EL (cell line): Measurements from ENCODE around the gene EML2.

Experiments
- DNase-seq: peaks from one replicate; pipeline ENCODE4 v3.0.0-alpha.2; 2016

Gene EML2

GRCh38 chr19:45613926-45614725 lies 25.1 kb downstream of the EML2 start:
- peak; percentile 94 for DNase-seq

GRCh38 chr19:45608948-45609347 lies 30.2 kb downstream of the EML2 start:
- DNase-seq, result no peak

- peak; percentile 75 for DNase-seq
Measured at GRCh38 chr19:45607071-45608029, 31.8 kb downstream of the EML2 start.

- peak; percentile 39 for DNase-seq
Measured at GRCh38 chr19:45601524-45602374, 37.4 kb downstream of the EML2 start, which contains the start of gene GPR4. Gene GPR4 (minus strand): TSS chr19:45602212. CDS start chr19:45591866, 10,346 bp downstream.

GRCh38 chr19:45601115-45601514 lies 38.1 kb downstream of the EML2 start:
- DNase-seq, result peak; percentile 49

GRCh38 chr19:45600340-45600885 lies 38.8 kb downstream of the EML2 start:
- DNase-seq, result no peak

- DNase-seq, result no peak
Measured at GRCh38 chr19:45599286-45599685, 39.9 kb downstream of the EML2 start.

GRCh38 chr19:45598267-45599001 lies 40.8 kb downstream of the EML2 start:
- peak; percentile 49 for DNase-seq

- no peak for DNase-seq
Measured at GRCh38 chr19:45597425-45598111, 41.6 kb downstream of the EML2 start.

GRCh38 chr19:45595814-45596213 lies 43.4 kb downstream of the EML2 start:
- DNase-seq, result no peak

- DNase-seq, result no peak
Measured at GRCh38 chr19:45593520-45593919, 45.7 kb downstream of the EML2 start.

GRCh38 chr19:45592366-45592765 lies 46.8 kb downstream of the EML2 start:
- DNase-seq, result no peak

- no peak for DNase-seq
Measured at GRCh38 chr19:45591638-45592005, 47.6 kb downstream of the EML2 start.

GRCh38 chr19:45591004-45591637 lies 48.1 kb downstream of the EML2 start:
- no peak for DNase-seq

- no peak for DNase-seq
Measured at GRCh38 chr19:45590300-45591003, 48.7 kb downstream of the EML2 start.

- DNase-seq, result no peak
Measured at GRCh38 chr19:45589768-45590167, 49.4 kb downstream of the EML2 start.

GRCh38 chr19:45587873-45588272 lies 51.3 kb downstream of the EML2 start:
- DNase-seq, result no peak

GRCh38 chr19:45585158-45585577 lies 54.0 kb downstream of the EML2 start:
- DNase-seq, result no peak

- DNase-seq, result peak; percentile 100
Measured at GRCh38 chr19:45584332-45585157, 54.7 kb downstream of the EML2 start, which contains the start of gene OPA3. Gene OPA3 (minus strand): TSS chr19:45584802. CDS start chr19:45584764, 38 bp downstream.
